Fibroblast of lung (primary cell): ENCODE measurements around the gene NAGPA. TPM values are rescaled to one million over a fixed set of nuclear protein-coding genes. Genes with fewer than 3 reads are reported as not detected.

ENCODE experiments used
- DNase-seq, 2 donors: peaks; one replicate each; pipeline versions ENCODE4 v3.0.0 to v3.0.0-alpha.2; 2010; ENCODE audit warnings: low read depth in 2 of 2
- H2AFZ ChIP-seq: 2 replicates; pipeline ENCODE4 v1.5.1; 2012; ENCODE audit warnings: low read length, control low read depth, inconsistent platforms
- H3K27ac ChIP-seq: 2 replicates; pipeline ENCODE4 v1.5.1; 2011; ENCODE audit warnings: low read length, control low read depth; ENCODE audit not compliant: insufficient read depth
- H3K27me3 ChIP-seq: 2 replicates; pipeline ENCODE4 v1.5.1; 2011; ENCODE audit warnings: mild to moderate bottlenecking, low read length; ENCODE audit not compliant: control insufficient read depth, insufficient read depth
- H3K36me3 ChIP-seq: 2 replicates; pipeline ENCODE4 v1.5.1; 2011; ENCODE audit warnings: low read length; ENCODE audit not compliant: control insufficient read depth, insufficient read depth
- H3K4me1 ChIP-seq: 2 replicates; pipeline ENCODE4 v1.5.1; 2011; ENCODE audit warnings: low read length; ENCODE audit not compliant: control insufficient read depth, insufficient read depth; ENCODE audit errors: extremely low read depth
- H3K4me2 ChIP-seq: 2 replicates; pipeline ENCODE4 v1.5.1; 2011; ENCODE audit warnings: low read length, control low read depth; ENCODE audit not compliant: insufficient read depth; ENCODE audit errors: extremely low read depth
- H3K4me3 ChIP-seq, 4 experiments: fragments of 200-600 bp in 1 of 4; sonication (generic) in 1 of 4; replicated peaks in 1 of 4; 2 replicates each; pipeline ENCODE4 v1.5.1; 2011 to 2016; ENCODE audit warnings: low read length in 4 of 4, low read depth in 3 of 4, mild to moderate bottlenecking in 3 of 4, control low read depth in 2 of 4, inconsistent platforms in 1 of 4, mixed read lengths in 1 of 4; ENCODE audit not compliant: insufficient read depth in 1 of 4; ENCODE audit errors: control extremely low read depth in 1 of 4
- H3K79me2 ChIP-seq: 2 replicates; pipeline ENCODE4 v1.5.1; 2012; ENCODE audit warnings: mild to moderate bottlenecking, low read length, inconsistent platforms; ENCODE audit not compliant: control insufficient read depth, insufficient read depth
- H3K9ac ChIP-seq: 2 replicates; pipeline ENCODE4 v1.5.1; 2011; ENCODE audit warnings: mild to moderate bottlenecking, low read length, control low read depth; ENCODE audit not compliant: insufficient read depth
- H3K9me3 ChIP-seq: 2 replicates; pipeline ENCODE4 v1.5.1; 2012; ENCODE audit warnings: low read depth, low read length; ENCODE audit not compliant: control insufficient read depth, insufficient read depth
- H4K20me1 ChIP-seq: 2 replicates; pipeline ENCODE4 v1.5.1; 2011; ENCODE audit warnings: low read length; ENCODE audit not compliant: control insufficient read depth, insufficient read depth; ENCODE audit errors: extremely low read depth
- CTCF ChIP-seq, 2 donors: IDR thresholded peaks in 1 of 2; conservative IDR thresholded peaks in 1 of 2; 1 replicate in 1 of 2; 2 replicates in 1 of 2; pipeline ENCODE4 v1.5.1; 2011 to 2012; ENCODE audit warnings: low read length in 2 of 2, control low read depth in 1 of 2, inconsistent platforms in 1 of 2, low read depth in 1 of 2, mild to moderate bottlenecking in 1 of 2
- EZH2 ChIP-seq: IDR thresholded peaks from 2 replicates; pipeline ENCODE4 v1.5.1; 2012; ENCODE audit warnings: low read length, control low read depth, mild to moderate bottlenecking; ENCODE audit errors: missing control alignments
- polyA plus RNA-seq, 2 donors: library from polyadenylated mRNA; depleted of rRNA in 1 of 2; stranded (reverse) in 1 of 2; unstranded in 1 of 2; fragments of >200 nt; gene quantifications; 2 replicates each; pipeline ENCODE4 v1.2.1, GENCODE V29; 2011 to 2012; ENCODE audit warnings: missing spikeins in 1 of 2
- total RNA-seq: library from RNA; depleted of rRNA; stranded (reverse); fragments of >200 nt; gene quantifications from 2 replicates; pipeline ENCODE4 v1.2.1, GENCODE V29; 2014

NAGPA gene
- total and polyA plus RNA-seq, 2 donors (not counting 1 experiment from before 2014, with no cell fraction given) = 9.7 to 17.7 TPM

GRCh38 chr16:5002699-5003143 is 31.0 kb downstream of the NAGPA start:
- Histone ChIP-seq H3K4me2 (no peak overlapping the region), H3K27me3 (no peaks in the 10 kb centered on the region), H4K20me1 (no peaks in the 10 kb centered on the region), H3K4me3 (no peak overlapping the region), H3K4me1 (no peaks in the 10 kb centered on the region), H3K9me3 (no peaks in the 10 kb centered on the region), H3K79me2 (no peaks in the 10 kb centered on the region), H3K27ac (no peak overlapping the region), H3K36me3 (no peaks in the 10 kb centered on the region), H3K9ac (no peak overlapping the region), H2AFZ (no peak overlapping the region)
- TF ChIP-seq EZH2 = no peak
- no peak for TF ChIP-seq CTCF (conservative IDR thresholded peaks at IDR 0.05 in 1 of 2, IDR thresholded peaks at IDR 0.05 in 1 of 2; ENCODE audit: low read depth in 1 of 2, low read length in 2 of 2)
- no peak for DNase-seq

GRCh38 chr16:5001986-5002385 is 31.7 kb downstream of the NAGPA start:
- DNase-seq = no peak
- TF ChIP-seq EZH2 (no peak), CTCF (conservative IDR thresholded peaks at IDR 0.05 in 1 of 2, IDR thresholded peaks at IDR 0.05 in 1 of 2; ENCODE audit: low read depth in 1 of 2, low read length in 2 of 2) (no peak)
- H3K4me2 ChIP-seq = no peak overlapping the region

GRCh38 chr16:5001571-5001970 is 32.2 kb downstream of the NAGPA start:
- Histone ChIP-seq H3K27me3 (no peaks in the 10 kb centered on the region), H3K79me2 (no peaks in the 10 kb centered on the region), H2AFZ (no peak overlapping the region), H3K27ac (no peak overlapping the region), H4K20me1 (no peaks in the 10 kb centered on the region), H3K9ac (no peak overlapping the region), H3K4me3 (no peak overlapping the region), H3K9me3 (no peaks in the 10 kb centered on the region), H3K4me1 (no peaks in the 10 kb centered on the region), H3K4me2 (no peak overlapping the region), H3K36me3 (no peaks in the 10 kb centered on the region)
- TF ChIP-seq EZH2 (no peak), CTCF (conservative IDR thresholded peaks at IDR 0.05 in 1 of 2, IDR thresholded peaks at IDR 0.05 in 1 of 2; ENCODE audit: low read depth in 1 of 2, low read length in 2 of 2) (no peak)
- DNase-seq = no peak

More at GRCh38 chr16:5001986-5002385, 31.7 kb downstream of the NAGPA start:
- Histone ChIP-seq H3K9ac (no peak overlapping the region), H3K4me3 (no peak overlapping the region), H3K27me3 (no peaks in the 10 kb centered on the region), H3K4me1 (no peaks in the 10 kb centered on the region), H3K27ac (no peak overlapping the region), H2AFZ (no peak overlapping the region), H3K9me3 (no peaks in the 10 kb centered on the region), H4K20me1 (no peaks in the 10 kb centered on the region), H3K36me3 (no peaks in the 10 kb centered on the region), H3K79me2 (no peaks in the 10 kb centered on the region)
